ENCODE data around the gene MYLIP. TPM values are rescaled to one million over a fixed set of nuclear protein-coding genes. Genes with fewer than 3 reads are reported as not detected.

The MYLIP gene
- polyA plus RNA-seq, 3 donors: 19.9 to 84.0 (median 28.0) TPM

DNA sequence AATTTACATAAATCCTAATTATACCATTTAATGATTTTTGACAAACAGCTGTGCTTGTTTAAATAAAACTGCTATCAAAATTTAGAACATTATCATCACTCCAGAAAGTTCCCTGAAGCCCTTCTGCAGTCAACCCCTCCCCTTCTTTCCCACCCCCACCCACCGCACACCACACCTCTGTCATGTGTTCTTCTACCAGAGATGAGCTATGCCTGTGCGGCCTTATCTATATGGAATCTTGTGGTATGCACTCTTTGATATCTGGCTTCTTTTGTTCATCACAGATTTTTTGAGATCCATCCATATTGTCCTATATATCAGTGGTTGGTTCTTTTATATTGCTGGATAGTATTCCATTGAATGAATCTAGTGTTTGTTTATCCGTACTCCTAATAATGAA lies 7.2 kb downstream of the MYLIP start:
- Mint-ChIP-seq H3K9me3 (no peaks in the 10 kb centered on the region), H3K4me3 (no peak overlapping the region), H3K4me1 (peaks cover 63% of the 10 kb centered on the region), H3K36me3 (peaks cover 60 to 64% of the 10 kb centered on the region in 2 donors), H3K27ac (peak overlapping the region in 1 of 7 donors; percentile 74), H3K27me3 (ENCODE audit: low read depth in 3 of 3) (no peaks in the 10 kb centered on the region)
- Histone ChIP-seq H3K9ac (ENCODE audit: insufficient read depth, low read length, poor library complexity, severe bottlenecking) (no peak overlapping the region), H3K4me2 (replicated peaks; ENCODE audit: extremely low read depth, low read length, poor library complexity, severe bottlenecking) (no peak overlapping the region), H4K20me1 (ENCODE audit: insufficient read depth, low read length) (peaks cover 98% of the 10 kb centered on the region), H3K4me1 (ENCODE audit: control insufficient read depth in 1 of 2, insufficient read depth in 2 of 2, low read length in 2 of 2) (peaks cover 29 to 62% of the 10 kb centered on the region in 2 donors), H3K27ac (ENCODE audit: low read depth in 1 of 2, low read length in 2 of 2) (no peak overlapping the region), H3K9me3 (replicated peaks in 1 of 2; ENCODE audit: control insufficient read depth in 1 of 2, insufficient read depth in 1 of 2, low read length in 2 of 2) (no peaks in the 10 kb centered on the region), H2AFZ (ENCODE audit: insufficient read depth, low read depth, low read length, poor library complexity, severe bottlenecking) (no peak overlapping the region), H3K27me3 (ENCODE audit: control insufficient read depth in 2 of 2, insufficient read depth in 2 of 2, low read length in 2 of 2) (no peaks in the 10 kb centered on the region), H3K4me3 (replicated peaks in 1 of 3; ENCODE audit: low read depth in 2 of 3, low read length in 3 of 3) (no peak overlapping the region), H3K79me2 (ENCODE audit: insufficient read depth, low read length) (peaks cover 99% of the 10 kb centered on the region), H3K36me3 (replicated peaks in 1 of 2; ENCODE audit: control insufficient read depth in 1 of 2, insufficient read depth in 2 of 2, low read length in 2 of 2) (peaks cover 15 to 60% of the 10 kb centered on the region in 2 donors)
- WGBS (ENCODE audit: insufficient coverage): no CpG with 5 or more reads among the region's 3 CpGs
- intact Hi-C loops (cut with micrococcal nuclease): loop anchor here in 1 of 2 donors (10.0 kb wide), 2 partner anchors 231 to 261 kb away; no protein-coding TSS in a partner anchor
- no peak for DNase-seq
- TF ChIP-seq, protein P1, sequence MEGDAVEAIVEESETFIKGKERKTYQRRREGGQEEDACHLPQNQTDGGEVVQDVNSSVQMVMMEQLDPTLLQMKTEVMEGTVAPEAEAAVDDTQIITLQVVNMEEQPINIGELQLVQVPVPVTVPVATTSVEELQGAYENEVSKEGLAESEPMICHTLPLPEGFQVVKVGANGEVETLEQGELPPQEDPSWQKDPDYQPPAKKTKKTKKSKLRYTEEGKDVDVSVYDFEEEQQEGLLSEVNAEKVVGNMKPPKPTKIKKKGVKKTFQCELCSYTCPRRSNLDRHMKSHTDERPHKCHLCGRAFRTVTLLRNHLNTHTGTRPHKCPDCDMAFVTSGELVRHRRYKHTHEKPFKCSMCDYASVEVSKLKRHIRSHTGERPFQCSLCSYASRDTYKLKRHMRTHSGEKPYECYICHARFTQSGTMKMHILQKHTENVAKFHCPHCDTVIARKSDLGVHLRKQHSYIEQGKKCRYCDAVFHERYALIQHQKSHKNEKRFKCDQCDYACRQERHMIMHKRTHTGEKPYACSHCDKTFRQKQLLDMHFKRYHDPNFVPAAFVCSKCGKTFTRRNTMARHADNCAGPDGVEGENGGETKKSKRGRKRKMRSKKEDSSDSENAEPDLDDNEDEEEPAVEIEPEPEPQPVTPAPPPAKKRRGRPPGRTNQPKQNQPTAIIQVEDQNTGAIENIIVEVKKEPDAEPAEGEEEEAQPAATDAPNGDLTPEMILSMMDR (IDR thresholded peaks at IDR 0.05): no peak

DNA sequence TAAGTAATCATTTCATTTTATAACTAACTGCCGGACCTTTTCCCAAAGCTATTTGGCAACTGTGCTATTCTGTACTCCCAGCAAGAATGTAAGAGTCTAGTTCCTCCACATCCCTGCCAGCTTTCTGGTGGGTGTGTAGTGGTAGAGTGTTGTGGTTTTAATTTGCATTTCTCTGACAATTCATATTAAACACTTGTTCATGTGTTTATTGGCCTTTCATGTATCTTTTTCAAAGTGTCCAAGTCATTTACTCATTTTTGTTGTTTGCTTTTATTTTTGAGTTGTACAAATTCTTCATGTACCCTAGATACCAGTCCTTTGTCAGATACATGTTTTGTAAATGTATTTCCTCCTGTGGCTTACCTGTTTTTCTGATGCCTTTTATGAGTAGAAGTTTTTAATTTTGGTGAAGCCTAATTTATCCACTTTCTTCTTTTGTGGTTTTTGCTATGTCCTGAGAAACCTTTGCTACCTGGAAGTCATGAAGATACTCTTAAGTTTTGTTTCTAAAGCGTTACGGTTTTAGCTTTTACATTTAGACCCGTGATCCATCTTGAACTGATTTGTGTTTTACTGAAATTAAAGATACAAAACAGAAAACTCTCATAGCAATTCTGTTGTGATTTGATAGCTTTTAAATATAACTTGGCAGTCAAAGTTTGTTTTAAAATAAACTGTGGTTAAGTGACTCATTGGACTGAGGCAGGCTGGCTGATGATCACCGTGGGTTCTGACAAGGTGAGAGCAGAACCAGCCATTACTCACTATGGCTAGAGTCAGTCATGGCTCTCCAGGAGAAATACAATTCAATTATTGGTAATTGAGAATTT lies 8.0 kb downstream of the MYLIP start:
- H3K4me3 ChIP-seq (replicated peaks in 1 of 3; ENCODE audit: low read depth in 2 of 3, low read length in 3 of 3): no peak overlapping the region
- no peaks in the 10 kb centered on the region for H3K27me3 ChIP-seq (ENCODE audit: control insufficient read depth in 2 of 2, insufficient read depth in 2 of 2, low read length in 2 of 2)
- WGBS (ENCODE audit: insufficient coverage): no CpG with 5 or more reads among the region's 5 CpGs
- H3K27me3 Mint-ChIP-seq (ENCODE audit: low read depth in 3 of 3): no peaks in the 10 kb centered on the region
- intact Hi-C loops (cut with micrococcal nuclease): loop anchor here in 1 of 2 donors (10.0 kb wide), 2 partner anchors 232 to 262 kb away; no protein-coding TSS in a partner anchor
- H3K4me1 Mint-ChIP-seq: peaks cover 59% of the 10 kb centered on the region
- H3K36me3 ChIP-seq (replicated peaks in 1 of 2; ENCODE audit: control insufficient read depth in 1 of 2, insufficient read depth in 2 of 2, low read length in 2 of 2): peaks cover 22 to 67% of the 10 kb centered on the region in 2 donors
- H3K27ac Mint-ChIP-seq: peak overlapping the region in 5 of 7 donors; percentile 3 to 74 (median 65)
- H3K4me1 ChIP-seq (ENCODE audit: control insufficient read depth in 1 of 2, insufficient read depth in 2 of 2, low read length in 2 of 2): peaks cover 26 to 54% of the 10 kb centered on the region in 2 donors
- peaks cover 0 to 1% (median 0%) of the 10 kb centered on the region in 7 donors for H3K9me3 Mint-ChIP-seq
- TF ChIP-seq, protein P1 (IDR thresholded peaks at IDR 0.05): no peak
- H2AFZ ChIP-seq (ENCODE audit: insufficient read depth, low read depth, low read length, poor library complexity, severe bottlenecking): no peak overlapping the region
- no peak overlapping the region for H3K4me3 Mint-ChIP-seq
- H4K20me1 ChIP-seq (ENCODE audit: insufficient read depth, low read length): peaks cover 98% of the 10 kb centered on the region
- peak; percentile 10 to 58 (median 27) for DNase-seq
- no peak overlapping the region for H3K4me2 ChIP-seq (replicated peaks; ENCODE audit: extremely low read depth, low read length, poor library complexity, severe bottlenecking)
- H3K27ac ChIP-seq (ENCODE audit: low read depth in 1 of 2, low read length in 2 of 2): peak overlapping the region in 1 of 2 donors; percentile 4
- no peak overlapping the region for H3K9ac ChIP-seq (ENCODE audit: insufficient read depth, low read length, poor library complexity, severe bottlenecking)
- peaks cover 98% of the 10 kb centered on the region for H3K79me2 ChIP-seq (ENCODE audit: insufficient read depth, low read length)
- peaks cover 61 to 64% of the 10 kb centered on the region in 2 donors for H3K36me3 Mint-ChIP-seq
- no peaks in the 10 kb centered on the region for H3K9me3 ChIP-seq (replicated peaks in 1 of 2; ENCODE audit: control insufficient read depth in 1 of 2, insufficient read depth in 1 of 2, low read length in 2 of 2)
